ENCODE measurements around the gene PPP2R3A.

Gene PPP2R3A

GRCh38 chr3:135973841-135974240, 8.3 kb downstream of the PPP2R3A start:
- no peak for DNase-seq (ENCODE audit: low read depth)

DNA sequence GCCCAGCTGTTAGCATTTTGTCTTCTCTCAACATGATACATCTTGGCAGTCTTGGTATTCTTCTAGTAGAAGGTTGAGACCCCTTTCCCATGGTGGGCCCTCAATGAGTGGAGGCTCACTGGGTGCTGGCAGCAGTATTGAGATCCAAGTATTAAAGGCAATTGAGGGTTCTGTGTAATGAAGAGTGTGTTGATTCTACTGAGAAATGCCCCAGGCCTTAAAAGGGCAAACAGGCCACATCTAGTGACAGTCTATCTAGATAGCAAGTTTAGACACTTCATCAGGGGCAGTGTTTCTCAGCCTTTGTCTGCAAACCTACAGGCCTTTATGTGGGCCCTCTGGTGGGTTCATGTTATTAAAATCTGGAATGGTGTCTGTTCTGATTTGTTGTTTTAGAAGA, 9.5 kb downstream of the PPP2R3A start:
- no peak for DNase-seq (ENCODE audit: low read depth)

GRCh38 chr3:135975536-135975935, 10.0 kb downstream of the PPP2R3A start:
- DNase-seq (ENCODE audit: low read depth), result no peak

DNA sequence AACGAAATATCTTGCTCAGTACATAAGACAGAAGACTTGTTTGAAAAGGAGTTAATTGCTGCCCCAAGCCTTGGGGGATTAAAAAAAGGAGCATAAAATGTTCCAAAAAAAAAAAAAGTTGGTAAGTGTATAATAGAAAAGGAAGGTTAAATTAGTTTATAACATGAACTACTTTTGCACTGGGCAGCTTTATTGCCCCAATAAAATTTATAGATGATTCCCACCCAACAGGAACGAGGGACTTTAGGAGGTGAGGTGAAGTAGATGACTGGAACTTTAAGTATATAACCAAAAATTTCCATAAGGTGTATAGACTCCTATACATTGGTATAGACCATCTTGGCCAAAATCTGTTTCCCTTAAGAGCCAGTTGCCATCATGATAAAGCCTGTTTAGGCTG, 14.8 kb downstream of the PPP2R3A start:
- DNase-seq (ENCODE audit: low read depth), result no peak

DNA sequence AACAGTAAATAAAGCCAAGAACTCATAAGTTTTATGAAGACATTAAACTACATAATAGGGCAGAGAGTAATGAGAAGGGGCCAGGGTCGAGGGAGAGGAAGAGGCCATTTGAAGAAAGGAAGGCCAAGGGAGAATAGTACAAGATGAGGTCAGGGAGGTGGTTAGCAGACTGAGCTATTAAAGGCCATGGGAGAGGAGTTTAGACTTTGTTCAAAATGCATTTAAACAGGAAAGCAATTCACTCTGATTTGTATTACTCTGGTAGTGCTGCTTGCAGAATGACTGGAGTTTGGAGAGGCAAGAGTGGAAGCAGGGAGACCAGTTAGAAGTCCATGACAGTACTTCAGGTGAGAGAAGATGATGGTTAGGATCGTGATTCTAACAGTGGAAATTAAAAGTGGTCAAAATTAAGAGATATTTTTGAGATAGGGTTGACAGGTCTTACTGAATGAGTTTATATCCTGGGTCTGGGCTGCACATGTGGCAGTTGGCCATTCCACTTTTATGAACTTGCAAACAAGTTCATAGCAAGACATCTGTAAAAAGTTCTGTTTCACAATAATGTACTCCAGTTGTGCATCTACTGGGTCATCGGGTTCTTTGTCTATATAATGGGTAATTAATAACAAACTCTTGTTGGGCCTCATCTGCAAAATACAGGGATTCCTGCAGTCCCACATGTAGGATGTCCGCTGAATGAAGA, 16.3 kb downstream of the PPP2R3A start:
- DNase-seq (ENCODE audit: low read depth), result no peak

- DNase-seq (ENCODE audit: low read depth), result peak; percentile 33
Observed at GRCh38 chr3:135982404-135982761, 16.9 kb downstream of the PPP2R3A start.

DNA sequence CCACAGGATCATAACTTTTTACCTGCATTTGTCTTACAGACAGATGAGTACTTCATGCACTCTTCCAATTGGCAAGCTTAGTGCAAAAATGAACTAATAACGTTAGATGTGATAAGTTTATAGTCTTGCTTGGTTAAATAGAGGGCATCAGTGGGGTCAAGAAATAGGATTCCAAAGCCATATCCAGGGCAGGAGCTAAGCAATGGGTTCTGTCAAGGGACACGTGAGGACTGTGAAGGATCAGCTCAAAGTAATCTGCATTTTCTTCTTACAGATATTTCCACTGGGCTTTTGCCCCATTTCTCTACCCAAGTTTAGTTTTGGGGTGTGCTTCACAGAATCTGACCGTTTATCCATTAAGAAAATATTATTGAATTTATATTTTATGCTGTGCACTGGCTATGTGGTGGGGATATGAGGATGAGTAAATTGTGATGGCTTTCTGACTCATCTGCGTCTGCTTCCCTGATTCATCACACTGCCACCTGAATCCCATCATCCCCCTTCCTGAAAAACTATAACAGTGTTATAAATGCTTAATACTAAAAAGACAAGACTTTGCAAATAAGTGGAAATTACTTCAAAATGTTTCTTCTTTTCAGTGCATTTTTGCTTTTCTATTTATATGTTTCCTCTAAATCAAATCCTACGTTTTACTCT, 17.5 kb downstream of the PPP2R3A start:
- peak; percentile 72 for DNase-seq (ENCODE audit: low read depth)

- DNase-seq (ENCODE audit: low read depth), result no peak
Observed at GRCh38 chr3:135987661-135988060, 22.1 kb downstream of the PPP2R3A start.

- DNase-seq (ENCODE audit: low read depth), result no peak
Observed at GRCh38 chr3:135989242-135989641, 23.7 kb downstream of the PPP2R3A start.

DNA sequence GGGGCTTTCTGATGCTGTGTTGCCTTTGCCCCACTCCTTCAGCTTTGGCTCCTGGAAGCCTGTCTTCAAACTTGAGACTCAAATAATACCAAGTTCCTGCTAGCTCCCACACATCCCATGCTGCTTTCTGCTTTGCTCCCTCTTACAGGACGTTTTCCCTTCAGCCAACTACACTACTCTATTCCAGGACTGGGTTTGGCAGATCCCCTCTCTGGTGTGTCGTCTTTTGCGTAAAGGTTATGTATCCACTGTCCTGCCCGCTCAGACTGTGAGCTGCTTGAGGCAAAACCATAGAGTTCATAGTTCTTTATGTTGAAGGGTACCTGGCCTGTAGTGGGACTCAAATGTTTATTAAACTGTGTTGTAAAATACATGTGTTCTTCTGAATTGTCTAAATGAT, 25.4 kb downstream of the PPP2R3A start:
- DNase-seq (ENCODE audit: low read depth), result no peak

DNA sequence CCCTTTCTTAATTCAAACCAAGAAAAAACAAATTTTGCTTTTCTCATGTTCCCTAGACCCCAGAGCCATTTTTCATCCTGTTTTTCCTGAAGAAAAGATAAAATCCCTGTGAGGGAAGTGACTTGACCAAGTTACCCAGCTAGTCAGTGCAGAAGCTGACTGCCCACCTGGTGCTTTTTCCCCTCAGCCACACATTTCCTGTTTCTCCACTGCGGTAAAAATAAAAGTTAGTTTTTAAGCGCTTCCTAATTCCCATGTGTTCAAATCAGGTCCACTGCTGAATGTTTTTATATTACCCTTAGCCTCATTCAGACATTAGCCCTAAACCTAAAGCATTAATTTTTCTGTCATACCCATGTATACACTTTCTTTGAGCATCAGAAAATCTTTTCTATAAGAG, 26.1 kb downstream of the PPP2R3A start:
- DNase-seq (ENCODE audit: low read depth), result no peak

DNA sequence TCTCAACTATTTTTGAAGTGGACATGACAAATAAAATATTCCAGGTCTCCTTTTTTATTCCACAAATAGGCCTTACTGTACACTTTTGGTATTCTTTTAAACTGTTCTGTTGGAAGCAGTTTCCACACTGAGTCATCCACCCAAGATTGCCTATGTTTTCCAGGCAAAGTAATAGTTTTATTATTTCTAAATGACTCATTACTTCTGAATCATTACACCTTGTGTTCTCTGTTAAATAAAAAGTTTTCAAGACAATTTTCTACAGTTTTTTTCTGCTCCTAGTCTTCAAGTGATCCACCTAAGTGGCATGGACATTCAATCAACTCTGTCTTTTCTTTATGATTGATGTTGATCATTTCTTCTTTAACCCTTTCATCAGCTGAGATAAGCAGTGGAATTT, 26.5 kb downstream of the PPP2R3A start:
- peak; percentile 74 for DNase-seq (ENCODE audit: low read depth)

DNA sequence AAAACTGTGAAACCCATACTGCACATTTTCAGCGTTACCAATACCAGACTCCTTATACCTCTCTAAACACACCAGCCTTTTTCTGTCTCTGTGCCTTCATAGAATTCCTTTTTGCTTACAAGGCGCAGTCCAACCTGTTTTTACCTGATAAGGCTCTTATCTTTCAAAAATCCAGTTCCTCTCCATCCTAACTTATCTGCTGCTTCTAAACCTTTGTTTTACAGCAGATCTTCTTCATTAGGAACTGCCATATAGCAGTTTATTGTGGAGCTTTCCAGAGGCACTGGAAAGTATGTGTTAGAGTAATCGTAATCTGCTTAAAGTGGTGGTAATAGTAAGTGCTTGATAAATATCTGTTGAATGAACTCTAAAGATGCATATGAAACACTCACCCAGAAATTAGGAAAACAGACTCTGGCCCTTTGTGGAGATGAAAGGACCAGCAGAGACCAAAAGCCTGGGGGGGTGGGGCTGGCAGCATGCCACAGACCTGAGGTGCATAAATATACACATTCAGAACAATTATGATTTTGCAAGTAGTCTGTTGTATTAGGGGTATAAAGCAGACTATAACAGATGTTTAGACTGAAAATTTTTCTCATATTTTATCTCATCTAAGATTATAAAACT, 29.3 kb downstream of the PPP2R3A start:
- DNase-seq (ENCODE audit: low read depth), result no peak

GRCh38 chr3:135995766-135996165, 30.2 kb downstream of the PPP2R3A start:
- no peak for DNase-seq (ENCODE audit: low read depth)

GRCh38 chr3:135997554-135998320, 32.2 kb downstream of the PPP2R3A start:
- no peak for DNase-seq (ENCODE audit: low read depth)

DNA sequence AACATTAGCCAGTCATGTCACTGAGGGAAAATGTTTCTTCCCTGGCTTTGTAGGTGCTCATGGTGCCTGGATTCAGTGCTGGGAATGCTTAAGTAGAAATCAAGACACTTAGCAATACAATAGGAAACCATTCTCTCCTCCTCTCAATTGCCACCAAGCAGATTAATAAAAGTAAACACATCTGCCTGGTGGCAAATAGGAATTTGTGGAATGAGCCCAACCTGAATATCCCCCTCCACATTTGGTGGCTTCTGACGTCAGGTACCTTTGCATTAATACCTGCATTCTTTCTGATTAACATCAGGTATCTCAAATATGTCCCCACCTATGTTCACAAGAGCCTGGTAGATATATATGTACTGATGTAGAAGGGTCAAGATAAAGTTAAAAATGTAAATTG, 42.7 kb downstream of the PPP2R3A start:
- no peak for DNase-seq (ENCODE audit: low read depth)

DNA sequence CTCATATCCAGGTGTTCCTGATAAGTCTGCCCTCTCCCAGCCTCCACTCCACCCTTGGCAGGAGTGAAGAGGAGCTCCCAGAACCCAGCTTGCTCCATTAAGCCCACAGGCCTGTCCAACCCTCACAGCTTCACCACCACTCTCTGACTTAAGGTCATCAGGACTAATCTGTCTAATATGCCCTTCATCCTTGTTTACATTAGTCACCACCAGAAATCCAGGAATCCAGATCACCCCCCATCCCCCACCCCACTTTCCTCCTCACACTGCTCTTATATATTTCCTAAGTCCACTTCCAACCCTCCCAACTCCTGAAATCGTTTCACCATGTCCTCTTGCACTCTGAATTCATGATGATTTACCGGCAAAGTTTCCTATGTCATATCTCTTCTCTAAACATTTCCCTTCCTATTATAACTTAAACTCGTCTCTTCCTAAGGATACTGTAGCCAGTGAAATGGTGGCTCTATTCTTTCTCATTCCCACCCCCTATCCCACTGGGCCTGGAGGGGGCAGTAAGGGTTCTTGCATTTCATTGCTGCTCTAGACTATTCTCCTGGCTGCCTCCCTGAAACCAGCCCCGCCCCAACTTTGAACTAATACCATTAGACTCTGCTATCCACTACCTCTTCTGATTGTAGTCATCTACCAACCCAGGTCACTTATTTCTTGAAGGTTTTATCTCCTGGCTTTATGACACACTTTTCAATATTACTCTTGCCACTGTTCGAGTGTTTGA, 43.4 kb downstream of the PPP2R3A start:
- no peak for DNase-seq (ENCODE audit: low read depth)

- no peak for DNase-seq (ENCODE audit: low read depth)
Observed at GRCh38 chr3:136018876-136019275, 53.3 kb downstream of the PPP2R3A start.

DNA sequence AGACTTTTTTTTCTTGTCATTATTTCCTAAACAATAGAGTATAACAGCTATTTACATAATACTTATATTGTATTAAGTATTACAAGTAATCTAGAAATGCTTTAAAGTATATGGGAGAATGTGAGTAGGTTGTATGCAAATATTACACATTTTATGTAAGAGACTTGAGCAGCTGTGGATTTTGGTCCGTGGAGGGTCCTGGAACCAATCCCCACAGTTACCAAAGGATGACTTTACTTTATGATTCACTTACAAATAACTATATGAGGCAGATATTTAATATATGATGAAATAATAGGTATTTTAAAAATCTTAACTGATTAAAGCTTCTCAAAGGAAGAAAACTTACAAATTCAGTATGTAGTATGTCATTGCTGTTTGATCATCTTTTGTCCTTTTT, 56.3 kb downstream of the PPP2R3A start:
- DNase-seq (ENCODE audit: low read depth), result peak; percentile 29

DNA sequence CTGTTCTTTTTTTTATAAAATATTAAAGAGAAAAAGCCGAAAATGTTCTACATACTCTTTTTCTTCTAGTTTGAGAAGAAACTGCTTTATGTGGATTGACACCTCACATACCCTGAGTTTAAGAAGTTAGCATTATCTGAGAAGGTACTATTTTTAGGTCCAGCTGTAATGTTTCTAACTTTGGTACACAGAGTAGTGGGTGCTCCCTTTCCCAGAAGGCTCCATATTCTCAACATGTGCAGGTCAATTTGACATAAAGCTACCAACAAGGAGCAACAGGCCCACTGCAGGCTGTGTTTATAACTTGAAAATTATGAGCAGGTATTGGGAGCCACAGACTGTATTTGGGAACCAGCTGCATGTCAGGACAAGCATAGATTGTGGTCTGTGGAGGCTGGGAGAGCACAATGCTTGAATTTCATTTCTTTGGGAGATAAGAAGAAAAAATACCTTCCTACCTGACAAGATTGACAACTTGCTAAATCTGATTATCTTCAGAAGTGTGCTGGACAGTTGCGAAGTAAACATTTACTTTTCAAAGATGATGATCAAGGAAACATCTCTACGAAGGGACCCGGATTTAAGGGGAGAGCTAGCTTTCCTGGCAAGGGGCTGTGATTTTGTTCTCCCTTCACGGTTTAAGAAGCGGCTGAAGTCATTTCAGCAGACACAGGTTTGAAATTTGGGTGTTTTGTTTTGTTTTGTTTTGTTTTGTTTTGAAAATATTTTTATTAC, 57.2 kb downstream of the PPP2R3A start:
- no peak for DNase-seq (ENCODE audit: low read depth)

DNA sequence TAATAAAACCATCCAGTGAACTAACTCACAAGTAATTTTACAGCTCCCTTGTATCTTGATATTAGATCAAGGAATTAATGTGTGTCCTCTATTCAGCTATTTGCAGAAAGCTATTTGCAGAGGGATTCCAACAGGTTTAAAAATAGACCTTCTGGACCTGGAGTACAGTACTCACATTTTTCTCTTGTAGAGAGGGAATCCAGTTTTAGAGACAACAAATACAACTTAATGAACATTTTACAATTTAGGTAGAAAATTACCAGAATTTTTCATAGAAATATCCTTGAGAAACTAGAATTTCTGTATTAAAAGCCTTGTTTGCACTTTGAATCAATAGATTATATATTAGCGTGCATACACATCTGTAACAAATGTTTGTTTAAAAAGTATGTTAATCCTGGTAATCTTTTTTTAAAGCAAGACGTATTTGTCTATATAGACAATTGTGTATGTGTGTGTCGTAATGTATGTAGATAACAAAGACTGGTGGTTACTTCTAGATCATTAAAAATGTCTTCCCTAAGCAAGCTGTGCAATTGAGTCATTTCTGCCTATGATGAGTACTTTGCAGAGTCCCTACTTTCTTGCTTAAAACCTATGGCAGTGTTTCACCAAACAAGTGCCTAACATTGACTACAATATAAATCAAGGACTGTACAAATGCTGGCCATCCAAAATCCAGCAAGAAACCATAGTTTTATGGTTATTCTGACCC, 57.9 kb downstream of the PPP2R3A start:
- no peak for DNase-seq (ENCODE audit: low read depth)
